ENCODE results near the gene TBC1D1. TPM values are rescaled to one million over a fixed set of nuclear protein-coding genes. Genes with fewer than 3 reads are reported as not detected.

Gene TBC1D1
- total RNA-seq, 1 donor, result 66.6 TPM

- Histone ChIP-seq H2AFZ (ENCODE audit: low read length) (no peak overlapping the region), H3K4me2 (ENCODE audit: insufficient read depth, low read length) (no peak overlapping the region), H3K36me3 (ENCODE audit: insufficient read depth, low read length) (peaks cover 36% of the 10 kb centered on the region), H3K27ac (ENCODE audit: low read depth, low read length) (no peak overlapping the region), H4K20me1 (ENCODE audit: insufficient read depth, low read length) (no peaks in the 10 kb centered on the region), H3K27me3 (ENCODE audit: insufficient read depth, low read length) (no peaks in the 10 kb centered on the region), H3K9me3 (ENCODE audit: low read depth, low read length) (no peaks in the 10 kb centered on the region), H3K4me1 (ENCODE audit: insufficient read depth, low read length) (no peaks in the 10 kb centered on the region), H3K4me3 (ENCODE audit: insufficient read depth, low read length) (no peak overlapping the region), H3K79me2 (ENCODE audit: insufficient read depth, low read length) (no peaks in the 10 kb centered on the region)
- no peak for TF ChIP-seq CTCF (IDR thresholded peaks at IDR 0.05; ENCODE audit: extremely low read depth, low read depth, low read length)
- DNase-seq (ENCODE audit: insufficient read length, low spot score, missing footprints), result no peak
Observed at GRCh38 chr4:37860266-37860665, 30.6 kb upstream of the TBC1D1 start.

- no peaks in the 10 kb centered on the region for H3K79me2 ChIP-seq (ENCODE audit: insufficient read depth, low read length)
- no peaks in the 10 kb centered on the region for H3K27me3 ChIP-seq (ENCODE audit: insufficient read depth, low read length)
- no peak overlapping the region for H3K4me3 ChIP-seq (ENCODE audit: insufficient read depth, low read length)
- peaks cover 28% of the 10 kb centered on the region for H3K36me3 ChIP-seq (ENCODE audit: insufficient read depth, low read length)
- H3K4me1 ChIP-seq (ENCODE audit: insufficient read depth, low read length), result no peaks in the 10 kb centered on the region
- no peak overlapping the region for H2AFZ ChIP-seq (ENCODE audit: low read length)
- H3K9me3 ChIP-seq (ENCODE audit: low read depth, low read length), result no peaks in the 10 kb centered on the region
- no peaks in the 10 kb centered on the region for H4K20me1 ChIP-seq (ENCODE audit: insufficient read depth, low read length)
- no peak for DNase-seq (ENCODE audit: insufficient read length, low spot score, missing footprints)
- no peak for TF ChIP-seq CTCF (IDR thresholded peaks at IDR 0.05; ENCODE audit: extremely low read depth, low read depth, low read length)
- no peak overlapping the region for H3K4me2 ChIP-seq (ENCODE audit: insufficient read depth, low read length)
- no peak overlapping the region for H3K27ac ChIP-seq (ENCODE audit: low read depth, low read length)
Observed at GRCh38 chr4:37862961-37863360, 27.9 kb upstream of the TBC1D1 start.

DNA sequence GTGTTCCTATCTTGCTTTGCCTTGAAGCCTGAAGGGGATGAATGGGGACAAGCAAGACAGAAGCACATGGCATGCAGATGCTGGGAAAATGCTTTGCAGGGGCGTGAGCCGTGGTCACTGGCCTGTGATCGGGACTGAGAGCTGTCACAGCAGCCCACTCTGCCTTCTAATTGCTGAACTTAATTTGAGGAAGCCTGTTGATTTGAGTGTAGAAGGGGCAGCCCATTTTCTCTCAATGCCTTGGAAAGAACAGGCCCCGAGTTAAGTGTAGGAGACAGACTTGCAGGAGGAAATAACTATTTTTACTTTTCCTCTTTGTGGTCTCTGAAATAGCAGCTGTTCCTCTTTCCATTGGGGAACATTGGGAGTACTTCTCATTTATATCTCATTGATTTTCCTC is 26.1 kb upstream of the TBC1D1 start:
- no peak for TF ChIP-seq CTCF (IDR thresholded peaks at IDR 0.05; ENCODE audit: extremely low read depth, low read depth, low read length)
- Histone ChIP-seq H4K20me1 (ENCODE audit: insufficient read depth, low read length) (no peaks in the 10 kb centered on the region), H2AFZ (ENCODE audit: low read length) (no peak overlapping the region), H3K4me3 (ENCODE audit: insufficient read depth, low read length) (no peak overlapping the region), H3K36me3 (ENCODE audit: insufficient read depth, low read length) (peaks cover 20% of the 10 kb centered on the region), H3K4me2 (ENCODE audit: insufficient read depth, low read length) (no peak overlapping the region), H3K79me2 (ENCODE audit: insufficient read depth, low read length) (no peaks in the 10 kb centered on the region), H3K9me3 (ENCODE audit: low read depth, low read length) (no peaks in the 10 kb centered on the region), H3K27ac (ENCODE audit: low read depth, low read length) (no peak overlapping the region), H3K27me3 (ENCODE audit: insufficient read depth, low read length) (no peaks in the 10 kb centered on the region), H3K4me1 (ENCODE audit: insufficient read depth, low read length) (no peaks in the 10 kb centered on the region)
- DNase-seq (ENCODE audit: insufficient read length, low spot score, missing footprints), result no peak

DNA sequence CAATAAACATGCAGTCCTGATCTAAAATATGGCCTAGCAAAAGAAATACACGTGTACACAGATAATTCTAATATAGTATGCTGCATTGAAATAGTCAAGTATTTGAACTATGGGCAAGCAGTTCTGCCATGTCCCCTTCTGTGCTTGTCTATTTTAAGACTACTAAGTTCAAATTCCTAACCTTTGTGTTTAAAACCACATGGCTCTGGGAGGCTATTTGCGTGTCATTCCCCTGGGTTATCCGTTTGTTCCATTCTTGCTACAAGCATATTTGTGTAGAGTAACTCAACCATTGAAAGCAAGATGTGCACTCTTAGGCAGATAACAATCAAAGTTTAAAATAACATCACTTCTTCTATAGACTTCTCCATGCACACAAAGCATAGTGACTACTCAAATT is 25.4 kb upstream of the TBC1D1 start:
- TF ChIP-seq CTCF (IDR thresholded peaks at IDR 0.05; ENCODE audit: extremely low read depth, low read depth, low read length), result no peak
- no peak for DNase-seq (ENCODE audit: insufficient read length, low spot score, missing footprints)
- no peaks in the 10 kb centered on the region for H3K27me3 ChIP-seq (ENCODE audit: insufficient read depth, low read length)
- H3K9me3 ChIP-seq (ENCODE audit: low read depth, low read length), result no peaks in the 10 kb centered on the region
- H3K27ac ChIP-seq (ENCODE audit: low read depth, low read length), result no peak overlapping the region
- no peak overlapping the region for H3K4me2 ChIP-seq (ENCODE audit: insufficient read depth, low read length)
- no peaks in the 10 kb centered on the region for H4K20me1 ChIP-seq (ENCODE audit: insufficient read depth, low read length)
- H2AFZ ChIP-seq (ENCODE audit: low read length), result no peak overlapping the region
- no peaks in the 10 kb centered on the region for H3K4me1 ChIP-seq (ENCODE audit: insufficient read depth, low read length)
- H3K36me3 ChIP-seq (ENCODE audit: insufficient read depth, low read length), result peaks cover 19% of the 10 kb centered on the region
- H3K4me3 ChIP-seq (ENCODE audit: insufficient read depth, low read length), result no peak overlapping the region
- no peaks in the 10 kb centered on the region for H3K79me2 ChIP-seq (ENCODE audit: insufficient read depth, low read length)

Data from osteoblast (primary cell).